ENCODE measurements around the gene CLNS1A.
"Not testable (repeated sequence)": the region's sequence is repeated elsewhere in the genome, so short reads cannot be mapped to it uniquely, and the experiment has no call there.

CLNS1A gene

GRCh38 chr11:77580712-77581337, 56.8 kb downstream of the CLNS1A start:
- H3K4me1 ChIP-seq (ENCODE audit: control insufficient read depth, insufficient read depth, low read length), result no peaks in the 10 kb centered on the region
- no peaks in the 10 kb centered on the region for H3K36me3 ChIP-seq (ENCODE audit: control insufficient read depth, insufficient read depth, low read length, severe bottlenecking)
- H3K9ac ChIP-seq (ENCODE audit: low read length), result no peak overlapping the region
- no peak for DNase-seq (ENCODE audit: low read depth)
- peaks cover 18% of the 10 kb centered on the region for H3K9me3 ChIP-seq (ENCODE audit: control insufficient read depth, low read length)
- H3K27me3 ChIP-seq (replicated peaks; ENCODE audit: control insufficient read depth, insufficient read depth, low read length), result no peaks in the 10 kb centered on the region
- H3K4me3 ChIP-seq (ENCODE audit: low read length), result no peak overlapping the region

GRCh38 chr11:77575428-77575827, 62.2 kb downstream of the CLNS1A start:
- not testable (repeated sequence) for H3K36me3 ChIP-seq (ENCODE audit: control insufficient read depth, insufficient read depth, low read length, severe bottlenecking); H3K4me1 ChIP-seq (ENCODE audit: control insufficient read depth, insufficient read depth, low read length); DNase-seq (ENCODE audit: low read depth)

GRCh38 chr11:77570896-77571295, 66.7 kb downstream of the CLNS1A start:
- not testable (repeated sequence) for H3K4me3 ChIP-seq (ENCODE audit: low read length); H3K4me1 ChIP-seq (ENCODE audit: control insufficient read depth, insufficient read depth, low read length); H3K9ac ChIP-seq (ENCODE audit: low read length); H3K9me3 ChIP-seq (ENCODE audit: control insufficient read depth, low read length); H3K36me3 ChIP-seq (ENCODE audit: control insufficient read depth, insufficient read depth, low read length, severe bottlenecking); DNase-seq (ENCODE audit: low read depth); H3K27me3 ChIP-seq (replicated peaks; ENCODE audit: control insufficient read depth, insufficient read depth, low read length)

More at GRCh38 chr11:77575428-77575827, 62.2 kb downstream of the CLNS1A start:
- not testable (repeated sequence) for H3K4me3 ChIP-seq (ENCODE audit: low read length); H3K27me3 ChIP-seq (replicated peaks; ENCODE audit: control insufficient read depth, insufficient read depth, low read length); H3K9ac ChIP-seq (ENCODE audit: low read length); H3K9me3 ChIP-seq (ENCODE audit: control insufficient read depth, low read length)

- H3K36me3 ChIP-seq (ENCODE audit: control insufficient read depth, insufficient read depth, low read length, severe bottlenecking), result no peaks in the 10 kb centered on the region
- no peaks in the 10 kb centered on the region for H3K27me3 ChIP-seq (replicated peaks; ENCODE audit: control insufficient read depth, insufficient read depth, low read length)
- no peak overlapping the region for H3K4me3 ChIP-seq (ENCODE audit: low read length)
- DNase-seq (ENCODE audit: low read depth), result no peak
- H3K9ac ChIP-seq (ENCODE audit: low read length), result no peak overlapping the region
- H3K9me3 ChIP-seq (ENCODE audit: control insufficient read depth, low read length), result no peaks in the 10 kb centered on the region
- no peaks in the 10 kb centered on the region for H3K4me1 ChIP-seq (ENCODE audit: control insufficient read depth, insufficient read depth, low read length)
Observed at GRCh38 chr11:77569676-77570070, 67.9 kb downstream of the CLNS1A start.

GRCh38 chr11:77568916-77569675, 68.5 kb downstream of the CLNS1A start:
- H3K4me3 ChIP-seq (ENCODE audit: low read length), result no peak overlapping the region
- no peaks in the 10 kb centered on the region for H3K27me3 ChIP-seq (replicated peaks; ENCODE audit: control insufficient read depth, insufficient read depth, low read length)
- H3K9ac ChIP-seq (ENCODE audit: low read length), result no peak overlapping the region
- no peak for DNase-seq (ENCODE audit: low read depth)
- H3K36me3 ChIP-seq (ENCODE audit: control insufficient read depth, insufficient read depth, low read length, severe bottlenecking), result no peaks in the 10 kb centered on the region
- no peaks in the 10 kb centered on the region for H3K9me3 ChIP-seq (ENCODE audit: control insufficient read depth, low read length)
- H3K4me1 ChIP-seq (ENCODE audit: control insufficient read depth, insufficient read depth, low read length), result no peaks in the 10 kb centered on the region

- H3K36me3 ChIP-seq (ENCODE audit: control insufficient read depth, insufficient read depth, low read length, severe bottlenecking), result no peaks in the 10 kb centered on the region
- H3K9ac ChIP-seq (ENCODE audit: low read length), result no peak overlapping the region
- H3K27me3 ChIP-seq (replicated peaks; ENCODE audit: control insufficient read depth, insufficient read depth, low read length), result no peaks in the 10 kb centered on the region
- H3K4me1 ChIP-seq (ENCODE audit: control insufficient read depth, insufficient read depth, low read length), result no peaks in the 10 kb centered on the region
- DNase-seq (ENCODE audit: low read depth), result no peak
- peaks cover 5% of the 10 kb centered on the region for H3K9me3 ChIP-seq (ENCODE audit: control insufficient read depth, low read length)
- no peak overlapping the region for H3K4me3 ChIP-seq (ENCODE audit: low read length)
Observed at GRCh38 chr11:77568306-77568705, 69.3 kb downstream of the CLNS1A start.

All from adipocyte (in vitro differentiated cells).